ENCODE results near the gene DNAH10.

Gene DNAH10

GRCh38 chr12:123889848-123890535 lies 127.9 kb downstream of the DNAH10 start:
- no peaks in the 10 kb centered on the region for H3K79me2 ChIP-seq (ENCODE audit: insufficient read depth, low read length)
- no peaks in the 10 kb centered on the region for H4K20me1 ChIP-seq (ENCODE audit: insufficient read depth, low read length)
- no peak for TF ChIP-seq CTCF (IDR thresholded peaks at IDR 0.05; ENCODE audit: low read length)
- no peaks in the 10 kb centered on the region for H3K4me1 ChIP-seq (ENCODE audit: insufficient read depth, low read length, severe bottlenecking)
- no peak overlapping the region for H3K4me2 ChIP-seq (ENCODE audit: low read length)
- H3K27ac ChIP-seq (ENCODE audit: low read depth, low read length, poor library complexity, severe bottlenecking) = no peak overlapping the region
- H3F3A ChIP-seq (ENCODE audit: insufficient read depth, low read length) = no peaks in the 10 kb centered on the region
- no peak overlapping the region for H3K4me3 ChIP-seq (ENCODE audit: low read depth, low read length, poor library complexity, severe bottlenecking)
- no peak overlapping the region for H2AFZ ChIP-seq (ENCODE audit: low read length)
- H3K36me3 ChIP-seq (ENCODE audit: insufficient read depth, low read length) = no peaks in the 10 kb centered on the region
- H3K9me3 ChIP-seq (ENCODE audit: low read length) = no peaks in the 10 kb centered on the region
- H3K9me2 ChIP-seq (ENCODE audit: low read depth, low read length) = no peaks in the 10 kb centered on the region
- H3K9ac ChIP-seq (ENCODE audit: low read length) = no peak overlapping the region
- no peaks in the 10 kb centered on the region; the same call in 1 of the 2 replicates for H3K27me3 ChIP-seq (ENCODE audit: insufficient read depth, low read length)

GRCh38 chr12:123890536-123890902 lies 128.4 kb downstream of the DNAH10 start:
- Histone ChIP-seq H3K9me3 (ENCODE audit: low read length) (no peaks in the 10 kb centered on the region), H4K20me1 (ENCODE audit: insufficient read depth, low read length) (no peaks in the 10 kb centered on the region), H2AFZ (ENCODE audit: low read length) (no peak overlapping the region), H3K27me3 (ENCODE audit: insufficient read depth, low read length) (no peaks in the 10 kb centered on the region; the same call in 1 of the 2 replicates), H3K79me2 (ENCODE audit: insufficient read depth, low read length) (no peaks in the 10 kb centered on the region), H3K4me2 (ENCODE audit: low read length) (no peak overlapping the region), H3F3A (ENCODE audit: insufficient read depth, low read length) (no peaks in the 10 kb centered on the region), H3K36me3 (ENCODE audit: insufficient read depth, low read length) (no peaks in the 10 kb centered on the region), H3K9ac (ENCODE audit: low read length) (no peak overlapping the region), H3K27ac (ENCODE audit: low read depth, low read length, poor library complexity, severe bottlenecking) (no peak overlapping the region), H3K4me1 (ENCODE audit: insufficient read depth, low read length, severe bottlenecking) (no peaks in the 10 kb centered on the region), H3K9me2 (ENCODE audit: low read depth, low read length) (no peaks in the 10 kb centered on the region), H3K4me3 (ENCODE audit: low read depth, low read length, poor library complexity, severe bottlenecking) (no peak overlapping the region)
- TF ChIP-seq CTCF (IDR thresholded peaks at IDR 0.05; ENCODE audit: low read length) = no peak
- no peak for TF ChIP-seq EZH2 (IDR thresholded peaks at IDR 0.05; ENCODE audit: borderline replicate concordance, low read length)

- Histone ChIP-seq H3K9me2 (ENCODE audit: low read depth, low read length) (no peaks in the 10 kb centered on the region), H4K20me1 (ENCODE audit: insufficient read depth, low read length) (no peaks in the 10 kb centered on the region), H3K4me2 (ENCODE audit: low read length) (no peak overlapping the region), H3F3A (ENCODE audit: insufficient read depth, low read length) (no peaks in the 10 kb centered on the region), H3K4me3 (ENCODE audit: low read depth, low read length, poor library complexity, severe bottlenecking) (no peak overlapping the region), H3K36me3 (ENCODE audit: insufficient read depth, low read length) (no peaks in the 10 kb centered on the region), H3K4me1 (ENCODE audit: insufficient read depth, low read length, severe bottlenecking) (no peaks in the 10 kb centered on the region), H3K9ac (ENCODE audit: low read length) (no peak overlapping the region), H2AFZ (ENCODE audit: low read length) (no peak overlapping the region), H3K27me3 (ENCODE audit: insufficient read depth, low read length) (no peaks in the 10 kb centered on the region; the same call in 1 of the 2 replicates), H3K27ac (ENCODE audit: low read depth, low read length, poor library complexity, severe bottlenecking) (no peak overlapping the region), H3K79me2 (ENCODE audit: insufficient read depth, low read length) (no peaks in the 10 kb centered on the region), H3K9me3 (ENCODE audit: low read length) (no peaks in the 10 kb centered on the region)
- TF ChIP-seq CTCF (IDR thresholded peaks at IDR 0.05; ENCODE audit: low read length) (no peak), EZH2 (IDR thresholded peaks at IDR 0.05; ENCODE audit: borderline replicate concordance, low read length) (no peak)
Observed at GRCh38 chr12:123891011-123891410, 128.9 kb downstream of the DNAH10 start.
